ENCODE measurements around the gene LMAN1.
A peak's percentile ranks its signal among the peaks of the same experiment; 100 is the strongest.

The LMAN1 gene

GRCh38 chr18:59358712-59359575, at the start of gene LMAN1:
Gene LMAN1, minus strand, starts transcription at chr18:59359265. Its CDS starts 21 bp downstream, at chr18:59359244.
- peak; percentile 78 for DNase-seq

- DNase-seq, result peak; percentile 88
Measured at GRCh38 chr18:59402432-59403090, 43.5 kb upstream of the LMAN1 start.

- no peak for DNase-seq
Measured at GRCh38 chr18:59400407-59400806, 41.3 kb upstream of the LMAN1 start.

- DNase-seq, result no peak
Measured at GRCh38 chr18:59395226-59396175, 36.4 kb upstream of the LMAN1 start.

GRCh38 chr18:59393381-59393780, 34.3 kb upstream of the LMAN1 start:
- no peak for DNase-seq

- no peak for DNase-seq
Measured at GRCh38 chr18:59388817-59389216, 29.8 kb upstream of the LMAN1 start.

- no peak for DNase-seq
Measured at GRCh38 chr18:59387687-59388565, 28.9 kb upstream of the LMAN1 start.

GRCh38 chr18:59386909-59387686, 28.0 kb upstream of the LMAN1 start:
- no peak for DNase-seq

GRCh38 chr18:59385191-59385590, 26.1 kb upstream of the LMAN1 start:
- no peak for DNase-seq

- DNase-seq, result peak; percentile 57
Measured at GRCh38 chr18:59383851-59384250, 24.8 kb upstream of the LMAN1 start.

- no peak for DNase-seq
Measured at GRCh38 chr18:59382383-59382782, 23.3 kb upstream of the LMAN1 start.

- DNase-seq, result no peak
Measured at GRCh38 chr18:59381949-59382348, 22.9 kb upstream of the LMAN1 start.

- no peak for DNase-seq
Measured at GRCh38 chr18:59380706-59381105, 21.6 kb upstream of the LMAN1 start.

- no peak for DNase-seq
Measured at GRCh38 chr18:59379772-59380522, 20.9 kb upstream of the LMAN1 start.

GRCh38 chr18:59377613-59378337, 18.7 kb upstream of the LMAN1 start:
- no peak for DNase-seq

GRCh38 chr18:59376351-59376935, 17.4 kb upstream of the LMAN1 start:
- no peak for DNase-seq

GRCh38 chr18:59374128-59374527, 15.1 kb upstream of the LMAN1 start:
- DNase-seq, result no peak

GRCh38 chr18:59372975-59373374, 13.9 kb upstream of the LMAN1 start:
- no peak for DNase-seq

- DNase-seq, result no peak
Measured at GRCh38 chr18:59360381-59360780, 1.3 kb upstream of the LMAN1 start.

Data from NCI-H1694 (cell line).